ENCODE results near the gene TRIM8. TPM values are rescaled to one million over a fixed set of nuclear protein-coding genes. Genes with fewer than 3 reads are reported as not detected.

Gene TRIM8
- total RNA-seq, 1 experiment from 2014 or later: 73.0 TPM

- no peak for DNase-seq
- Histone ChIP-seq H3K9me2 (ENCODE audit: insufficient read depth) (no peaks in the 10 kb centered on the region), H3K27ac (no peak overlapping the region), H3K4me3 (no peak overlapping the region), H3F3A (ENCODE audit: insufficient read depth, low read depth) (no peaks in the 10 kb centered on the region), H3K27me3 (ENCODE audit: insufficient read depth, low read depth) (no peaks in the 10 kb centered on the region), H3K36me3 (ENCODE audit: low read depth) (no peaks in the 10 kb centered on the region), H3K4me2 (no peak overlapping the region), H4K20me1 (ENCODE audit: insufficient read depth) (no peaks in the 10 kb centered on the region), H3K79me2 (ENCODE audit: low read depth) (no peaks in the 10 kb centered on the region), H3K9me3 (ENCODE audit: insufficient read depth, low read depth) (no peaks in the 10 kb centered on the region), H2AFZ (no peak overlapping the region), H3K4me1 (replicated peaks; ENCODE audit: insufficient read depth) (no peaks in the 10 kb centered on the region)
- no peak for TF ChIP-seq EZH2 (IDR thresholded peaks at IDR 0.05; ENCODE audit: low read depth)
- TF ChIP-seq, protein P1, sequence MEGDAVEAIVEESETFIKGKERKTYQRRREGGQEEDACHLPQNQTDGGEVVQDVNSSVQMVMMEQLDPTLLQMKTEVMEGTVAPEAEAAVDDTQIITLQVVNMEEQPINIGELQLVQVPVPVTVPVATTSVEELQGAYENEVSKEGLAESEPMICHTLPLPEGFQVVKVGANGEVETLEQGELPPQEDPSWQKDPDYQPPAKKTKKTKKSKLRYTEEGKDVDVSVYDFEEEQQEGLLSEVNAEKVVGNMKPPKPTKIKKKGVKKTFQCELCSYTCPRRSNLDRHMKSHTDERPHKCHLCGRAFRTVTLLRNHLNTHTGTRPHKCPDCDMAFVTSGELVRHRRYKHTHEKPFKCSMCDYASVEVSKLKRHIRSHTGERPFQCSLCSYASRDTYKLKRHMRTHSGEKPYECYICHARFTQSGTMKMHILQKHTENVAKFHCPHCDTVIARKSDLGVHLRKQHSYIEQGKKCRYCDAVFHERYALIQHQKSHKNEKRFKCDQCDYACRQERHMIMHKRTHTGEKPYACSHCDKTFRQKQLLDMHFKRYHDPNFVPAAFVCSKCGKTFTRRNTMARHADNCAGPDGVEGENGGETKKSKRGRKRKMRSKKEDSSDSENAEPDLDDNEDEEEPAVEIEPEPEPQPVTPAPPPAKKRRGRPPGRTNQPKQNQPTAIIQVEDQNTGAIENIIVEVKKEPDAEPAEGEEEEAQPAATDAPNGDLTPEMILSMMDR (conservative IDR thresholded peaks at IDR 0.05): no peak
- ChIA-PET POLR2A (ENCODE audit: unreplicated experiment) (no interaction called here), CTCF (interaction anchor here (0.6 kb wide), 1 partner anchor 32 kb away, joined by 6 read pairs; no protein-coding TSS in a partner anchor)
- no TSS peak for BruUV-seq (replicated peaks)
- intact Hi-C loops (cut with micrococcal nuclease; ENCODE audit: unreplicated experiment): no loop called here
Measured at GRCh38 chr10:102617041-102617440, 27.2 kb upstream of the TRIM8 start.

- Histone ChIP-seq H3K79me2 (ENCODE audit: low read depth) (no peaks in the 10 kb centered on the region), H3K4me1 (replicated peaks; ENCODE audit: insufficient read depth) (no peaks in the 10 kb centered on the region), H3K27me3 (ENCODE audit: insufficient read depth, low read depth) (no peaks in the 10 kb centered on the region), H4K20me1 (ENCODE audit: insufficient read depth) (no peaks in the 10 kb centered on the region), H2AFZ (no peak overlapping the region), H3K4me2 (no peak overlapping the region), H3F3A (ENCODE audit: insufficient read depth, low read depth) (no peaks in the 10 kb centered on the region), H3K27ac (no peak overlapping the region), H3K9me2 (ENCODE audit: insufficient read depth) (no peaks in the 10 kb centered on the region), H3K36me3 (ENCODE audit: low read depth) (no peaks in the 10 kb centered on the region), H3K9me3 (ENCODE audit: insufficient read depth, low read depth) (no peaks in the 10 kb centered on the region), H3K4me3 (no peak overlapping the region)
- intact Hi-C loops (cut with micrococcal nuclease; ENCODE audit: unreplicated experiment): no loop called here
- no TSS peak for BruUV-seq (replicated peaks)
- CTCF ChIA-PET: no interaction called here
- no peak for DNase-seq
- TF ChIP-seq EZH2 (IDR thresholded peaks at IDR 0.05; ENCODE audit: low read depth): no peak
- TF ChIP-seq, protein P1 (conservative IDR thresholded peaks at IDR 0.05): no peak
- POLR2A ChIA-PET (ENCODE audit: unreplicated experiment): no interaction called here
Measured at GRCh38 chr10:102617816-102618215, 26.5 kb upstream of the TRIM8 start.

DNA sequence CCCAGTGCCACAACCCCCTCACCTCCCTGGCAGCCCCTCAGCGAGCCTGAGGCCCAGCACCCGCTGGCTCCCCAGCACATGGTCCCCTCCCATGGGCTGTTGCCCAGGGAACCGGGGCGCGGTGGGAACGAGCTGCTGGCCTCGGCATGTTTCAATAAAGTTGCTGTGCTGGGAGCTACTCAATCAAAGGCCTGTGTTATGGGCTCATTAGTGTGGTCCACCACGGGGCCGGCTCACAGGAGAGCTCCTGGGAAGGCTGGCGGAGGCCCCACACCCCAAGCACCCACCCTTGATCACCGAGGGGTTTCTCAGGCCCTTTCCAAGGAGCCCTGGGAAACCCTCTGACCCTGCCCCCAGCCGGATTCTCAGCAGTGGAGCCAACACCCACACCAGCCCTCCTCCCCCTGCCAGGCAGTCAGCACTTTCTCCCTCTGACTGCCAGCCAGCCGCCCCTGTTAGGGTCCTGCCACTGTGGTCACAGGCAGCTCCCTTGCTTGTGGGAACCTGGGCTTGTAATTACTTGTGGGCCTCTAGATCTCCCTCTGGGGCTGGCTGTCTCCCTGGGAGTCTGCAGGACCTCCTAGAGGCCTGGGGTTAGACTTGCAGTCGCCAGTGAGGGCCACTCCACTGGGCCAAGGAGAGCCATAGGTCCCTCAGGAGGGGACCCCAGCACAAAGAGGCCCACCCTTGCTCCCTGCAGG, 24.8 kb upstream of the TRIM8 start:
- Histone ChIP-seq H4K20me1 (ENCODE audit: insufficient read depth) (no peaks in the 10 kb centered on the region), H3K9me2 (ENCODE audit: insufficient read depth) (no peaks in the 10 kb centered on the region), H3K4me2 (no peak overlapping the region), H3K36me3 (ENCODE audit: low read depth) (no peaks in the 10 kb centered on the region), H3K27ac (no peak overlapping the region), H3K27me3 (ENCODE audit: insufficient read depth, low read depth) (no peaks in the 10 kb centered on the region), H3K4me1 (replicated peaks; ENCODE audit: insufficient read depth) (no peaks in the 10 kb centered on the region), H3K79me2 (ENCODE audit: low read depth) (no peaks in the 10 kb centered on the region), H2AFZ (no peak overlapping the region), H3K9me3 (ENCODE audit: insufficient read depth, low read depth) (no peaks in the 10 kb centered on the region), H3K4me3 (no peak overlapping the region), H3F3A (ENCODE audit: insufficient read depth, low read depth) (no peaks in the 10 kb centered on the region)
- DNase-seq: no peak
- intact Hi-C loops (cut with micrococcal nuclease; ENCODE audit: unreplicated experiment): no loop called here
- BruUV-seq (replicated peaks): no TSS peak
- ChIA-PET POLR2A (ENCODE audit: unreplicated experiment) (no interaction called here), CTCF (interaction anchor here (0.5 kb wide), 1 partner anchor 37 kb away, joined by 5 read pairs; no protein-coding TSS in a partner anchor)
- TF ChIP-seq EZH2 (IDR thresholded peaks at IDR 0.05; ENCODE audit: low read depth): no peak
- TF ChIP-seq, protein P1 (conservative IDR thresholded peaks at IDR 0.05): no peak
